Lower lobe of right lung (tissue), 2 donors: ENCODE results near the gene MGMT. TPM values are rescaled to one million over a fixed set of nuclear protein-coding genes. Genes with fewer than 3 reads are reported as not detected.

Source experiments
- ATAC-seq, 2 donors: fragments of 200-7000 bp; cut with Tn5 transposase; one replicate each; pipeline ENCODE4 v1.9.1; 2020 to 2022; ENCODE audit warnings: mild to moderate bottlenecking in 2 of 2, moderate library complexity in 2 of 2
- DNase-seq: peaks from one replicate; pipeline ENCODE4 v3.0.0-alpha.2; 2020
- H3K27ac ChIP-seq: fragments of 200-600 bp; one replicate; pipeline ENCODE4 v1.8.0; 2022
- H3K27me3 ChIP-seq: fragments of 200-600 bp; one replicate; pipeline ENCODE4 v1.8.0; 2022; ENCODE audit warnings: low read depth
- H3K36me3 ChIP-seq: fragments of 200-600 bp; one replicate; pipeline ENCODE4 v1.8.0; 2022; ENCODE audit warnings: mild to moderate bottlenecking
- H3K4me1 ChIP-seq: fragments of 200-600 bp; one replicate; pipeline ENCODE4 v1.8.0; 2022
- H3K4me3 ChIP-seq: fragments of 200-600 bp; one replicate; pipeline ENCODE4 v1.8.0; 2022; ENCODE audit warnings: mild to moderate bottlenecking
- H3K9me3 ChIP-seq: fragments of 200-600 bp; one replicate; pipeline ENCODE4 v1.8.0; 2022
- CTCF ChIP-seq: fragments of 200-600 bp; IDR thresholded peaks from one replicate; pipeline ENCODE4 v1.8.0; 2022; ENCODE audit warnings: antibody characterized with exemption, mild to moderate bottlenecking
- intact Hi-C: fragments of 100-400 bp; cut with DNase I; formaldehyde crosslinking; loops from one replicate; pipeline ENCODE4 v1.11.0; 2022
- total RNA-seq: library from RNA; stranded (reverse); fragmentation: NEBNext Ultra II Directional; extraction: Animal tissue kit (Norgen Biotek cat#: 25700); gene quantifications from one replicate; pipeline ENCODE4 v1.2.1, GENCODE V29; 2021
- donor health status: DM: no; HTN: yes; CAD: no; lungs with severe emphysema.

Gene MGMT
- total RNA-seq, 1 donor from 2014 or later = 19.9 TPM

DNA sequence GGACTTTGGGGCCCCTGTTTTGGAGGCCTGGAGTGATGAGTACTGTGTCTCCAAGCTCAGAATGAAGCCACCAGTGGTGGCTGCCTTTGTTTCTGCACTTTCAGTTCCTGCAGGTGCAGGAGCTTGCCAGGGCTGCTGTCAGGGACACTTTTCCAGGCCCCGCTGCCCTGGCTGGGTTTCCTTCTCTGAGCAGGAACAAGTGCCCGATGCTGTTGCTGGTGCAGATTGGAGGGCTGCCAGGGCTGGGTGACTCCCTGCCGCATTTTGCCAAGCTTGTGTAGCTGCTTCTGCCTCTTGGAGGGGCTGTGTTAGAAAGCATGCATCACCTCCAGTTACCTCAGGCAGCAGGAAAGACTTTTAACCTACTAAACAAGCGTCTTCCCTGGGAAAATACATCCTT lies 211.1 kb downstream of the MGMT start:
- Histone ChIP-seq H3K36me3 (no peaks in the 10 kb centered on the region), H3K4me1 (no peaks in the 10 kb centered on the region), H3K4me3 (no peak overlapping the region), H3K27me3 (no peaks in the 10 kb centered on the region), H3K9me3 (no peaks in the 10 kb centered on the region), H3K27ac (no peak overlapping the region)
- no peak for DNase-seq
- TF ChIP-seq CTCF = no peak
- intact Hi-C loops = no loop called here
- no peak for ATAC-seq

DNA sequence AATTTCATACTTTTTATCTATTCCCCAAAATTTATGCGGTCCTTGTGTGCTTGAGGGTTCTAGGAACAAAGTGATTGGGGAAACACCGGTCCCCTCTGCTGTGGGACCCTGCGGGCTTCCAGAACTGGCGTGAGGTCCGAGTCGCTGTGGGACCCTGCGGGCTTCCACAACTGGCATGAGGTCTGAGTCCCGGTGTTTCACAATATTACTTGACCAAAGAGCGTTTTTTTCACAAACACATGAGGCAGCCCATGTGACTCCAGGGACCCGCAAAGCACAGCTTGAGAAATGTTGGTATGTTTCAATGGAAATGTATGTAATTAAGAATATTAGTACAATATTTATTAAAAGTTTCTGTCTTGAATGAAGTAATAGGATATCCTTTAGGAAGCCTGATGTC lies 212.2 kb downstream of the MGMT start:
- no peaks in the 10 kb centered on the region for H3K9me3 ChIP-seq
- no peak for ATAC-seq
- no peaks in the 10 kb centered on the region for H3K27me3 ChIP-seq
- H3K27ac ChIP-seq = no peak overlapping the region
- no peak for DNase-seq
- no peaks in the 10 kb centered on the region for H3K36me3 ChIP-seq
- TF ChIP-seq CTCF = no peak
- intact Hi-C loops = no loop called here
- H3K4me3 ChIP-seq = no peak overlapping the region
- no peaks in the 10 kb centered on the region for H3K4me1 ChIP-seq

- H3K4me3 ChIP-seq = no peak overlapping the region
- no peaks in the 10 kb centered on the region for H3K9me3 ChIP-seq
- ATAC-seq = peak in 1 of 2 donors; percentile 27
- intact Hi-C loops = no loop called here
- H3K4me1 ChIP-seq = no peaks in the 10 kb centered on the region
- no peak for TF ChIP-seq CTCF
- H3K27ac ChIP-seq = no peak overlapping the region
- DNase-seq = no peak
- no peaks in the 10 kb centered on the region for H3K27me3 ChIP-seq
- H3K36me3 ChIP-seq = no peaks in the 10 kb centered on the region
Observed at GRCh38 chr10:129680661-129681344, 213.8 kb downstream of the MGMT start.

DNA sequence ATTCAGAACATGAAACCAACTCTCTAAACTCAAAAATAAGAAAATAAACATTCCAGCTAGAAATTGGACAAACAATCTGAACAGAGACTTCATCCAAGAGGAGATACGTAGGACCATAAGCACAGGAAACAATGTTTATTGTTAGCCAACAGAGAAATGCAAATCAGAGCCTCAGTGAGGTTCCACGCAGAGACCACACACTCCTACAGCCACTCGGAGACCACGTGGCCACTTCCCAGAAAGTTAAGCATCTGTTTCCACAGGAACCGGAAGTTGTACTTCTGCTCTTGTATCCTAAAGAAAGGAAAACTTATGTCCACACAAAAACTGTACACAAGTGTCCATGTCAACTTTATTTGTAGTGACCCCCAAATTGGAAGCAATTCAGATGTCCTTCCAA lies 214.8 kb downstream of the MGMT start:
- no peaks in the 10 kb centered on the region for H3K4me1 ChIP-seq
- DNase-seq (no peak), ATAC-seq (no peak)
- no peaks in the 10 kb centered on the region for H3K36me3 ChIP-seq
- H3K27me3 ChIP-seq = no peaks in the 10 kb centered on the region
- H3K27ac ChIP-seq = no peak overlapping the region
- H3K9me3 ChIP-seq = no peaks in the 10 kb centered on the region
- intact Hi-C loops = no loop called here
- no peak for TF ChIP-seq CTCF
- no peak overlapping the region for H3K4me3 ChIP-seq

DNA sequence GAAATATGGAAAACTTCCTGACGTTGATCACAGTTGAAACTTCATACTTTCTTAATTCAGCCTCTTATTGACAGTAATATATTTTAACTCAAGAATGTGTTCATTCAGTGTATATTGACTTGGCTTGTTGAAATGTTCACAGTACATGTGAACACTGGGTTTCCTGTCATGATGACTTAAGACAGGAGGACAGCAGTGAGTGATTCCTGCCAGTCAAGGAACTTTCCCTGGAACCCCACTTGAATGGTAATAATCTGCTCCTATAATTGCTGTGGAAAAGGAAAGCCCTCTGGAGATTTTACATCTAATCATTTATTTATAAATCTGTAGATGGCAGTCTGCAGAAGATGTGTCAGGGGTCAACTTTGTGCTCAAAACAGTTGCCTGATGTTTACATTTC lies 216.5 kb downstream of the MGMT start:
- Histone ChIP-seq H3K27me3 (no peaks in the 10 kb centered on the region), H3K9me3 (no peaks in the 10 kb centered on the region), H3K27ac (no peak overlapping the region), H3K36me3 (no peaks in the 10 kb centered on the region), H3K4me1 (no peaks in the 10 kb centered on the region), H3K4me3 (no peak overlapping the region)
- no peak for TF ChIP-seq CTCF
- intact Hi-C loops = no loop called here
- DNase-seq (no peak), ATAC-seq (no peak)
